ENCODE results near the gene RNF144B.

RNF144B gene

GRCh38 chr6:18501663-18502013 is 114.5 kb downstream of the RNF144B start:
- TF ChIP-seq CTCF (IDR thresholded peaks at IDR 0.05; ENCODE audit: extremely low read depth, missing control alignments) = no peak
- DNase-seq (ENCODE audit: low spot score) = no peak

DNA sequence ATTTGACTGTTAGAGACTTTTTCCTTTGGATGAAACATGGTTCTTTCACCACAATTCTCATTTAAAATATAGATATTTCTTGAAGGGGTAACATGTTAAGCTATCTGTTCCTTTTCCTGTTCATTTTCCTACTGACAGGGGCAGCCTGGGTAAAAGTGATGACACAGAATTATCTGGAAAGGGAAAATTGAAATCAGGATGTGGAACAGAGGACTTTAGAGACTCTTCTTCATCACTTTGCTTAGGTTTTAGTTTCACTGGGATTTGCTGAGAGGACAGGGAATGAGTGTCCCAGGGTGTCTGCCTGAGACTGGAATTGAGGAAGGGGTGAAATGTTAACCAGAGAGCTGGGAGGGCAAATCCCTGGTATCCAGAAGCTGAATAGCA is 116.0 kb downstream of the RNF144B start:
- TF ChIP-seq CTCF (IDR thresholded peaks at IDR 0.05; ENCODE audit: extremely low read depth, missing control alignments) = no peak
- no peak for DNase-seq (ENCODE audit: low spot score)

DNA sequence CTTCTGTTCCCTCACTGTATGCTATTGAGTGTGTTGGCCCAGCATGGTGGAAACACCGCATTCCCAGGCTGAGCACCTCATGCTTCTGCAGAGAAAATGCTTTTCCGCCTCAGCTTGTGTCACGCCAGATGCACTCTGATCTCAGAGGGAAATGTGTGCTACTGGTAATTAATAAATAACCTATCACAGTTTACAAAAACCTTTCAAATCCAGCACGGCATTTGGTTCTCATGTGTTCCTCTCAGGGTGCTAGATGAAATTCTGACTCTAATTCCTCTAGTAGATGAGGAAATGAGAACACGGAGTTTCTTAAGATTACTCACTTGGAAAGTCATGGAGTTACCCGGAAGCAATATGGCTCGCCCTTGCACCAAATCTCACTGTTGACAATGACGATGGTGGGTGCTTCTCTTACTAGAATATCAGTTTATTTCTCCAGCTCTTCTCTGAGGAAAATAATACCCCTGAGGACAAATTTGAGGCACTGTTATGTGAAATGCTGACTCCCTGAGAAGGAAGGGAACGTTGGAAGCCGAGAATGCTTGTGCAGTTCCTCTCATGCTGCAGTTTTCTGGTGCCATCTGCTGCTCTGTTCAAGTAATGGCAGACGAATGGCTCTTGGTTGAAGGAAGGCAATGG is 116.6 kb downstream of the RNF144B start:
- peak; percentile 64 for TF ChIP-seq CTCF (IDR thresholded peaks at IDR 0.05; ENCODE audit: extremely low read depth, missing control alignments)
- DNase-seq (ENCODE audit: low spot score) = peak; percentile 35

- no peak for DNase-seq (ENCODE audit: low spot score)
- TF ChIP-seq CTCF (IDR thresholded peaks at IDR 0.05; ENCODE audit: extremely low read depth, missing control alignments) = no peak
Observed at GRCh38 chr6:18504232-18504596, 117.1 kb downstream of the RNF144B start.

DNA sequence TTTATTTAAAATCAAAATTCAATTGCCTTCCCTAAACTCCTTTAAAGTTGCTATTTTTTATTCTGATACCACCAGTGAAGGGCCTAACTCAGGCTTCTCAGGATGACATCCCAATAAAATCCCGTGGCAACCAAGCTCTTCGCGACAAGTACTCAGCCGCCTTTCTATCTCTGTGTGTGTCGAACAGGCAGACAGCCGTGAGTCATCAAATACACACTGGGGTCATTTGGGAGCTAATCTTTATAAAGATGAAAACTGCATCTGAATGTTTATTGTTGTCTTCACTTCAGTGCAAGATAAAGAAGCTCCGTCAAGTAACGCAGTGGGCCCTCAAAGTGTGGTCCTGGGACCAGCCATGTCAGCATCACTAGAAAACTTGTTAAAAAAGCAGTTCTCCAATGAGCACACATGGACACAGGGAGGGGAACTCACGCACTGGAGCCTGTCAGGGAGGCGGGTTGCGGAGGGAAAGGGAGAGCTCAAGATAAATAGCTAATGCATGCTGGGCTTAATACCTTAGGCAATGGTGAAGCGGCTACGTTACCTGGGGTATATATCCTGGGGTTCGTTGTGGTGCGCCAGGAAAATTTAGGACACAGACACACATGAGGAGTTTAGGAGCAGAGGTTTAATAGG is 119.3 kb downstream of the RNF144B start:
- TF ChIP-seq CTCF (IDR thresholded peaks at IDR 0.05; ENCODE audit: extremely low read depth, missing control alignments) = no peak
- DNase-seq (ENCODE audit: low spot score) = no peak

- TF ChIP-seq CTCF (IDR thresholded peaks at IDR 0.05; ENCODE audit: extremely low read depth, missing control alignments) = no peak
- DNase-seq (ENCODE audit: low spot score) = no peak
Observed at GRCh38 chr6:18507018-18507415, 119.9 kb downstream of the RNF144B start.

DNA sequence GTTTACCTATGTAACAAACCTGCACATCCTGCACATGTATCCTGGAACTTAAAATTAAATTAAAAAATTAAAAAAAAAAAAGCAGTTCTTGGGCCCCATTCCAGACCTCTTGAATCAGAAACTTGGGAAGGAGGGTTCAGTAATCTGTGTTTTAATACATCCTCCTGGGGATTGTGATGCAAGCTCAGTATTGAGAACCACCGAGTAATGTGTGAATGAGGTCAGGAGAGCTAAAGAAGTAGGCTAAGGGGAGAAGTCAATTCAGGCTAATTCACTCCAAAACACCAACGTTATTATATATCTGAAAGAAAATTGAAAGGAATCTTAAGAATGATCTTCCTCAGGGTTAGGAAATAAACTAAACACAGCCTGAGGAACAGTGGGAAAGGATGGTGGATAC is 120.4 kb downstream of the RNF144B start:
- TF ChIP-seq CTCF (IDR thresholded peaks at IDR 0.05; ENCODE audit: extremely low read depth, missing control alignments) = no peak
- no peak for DNase-seq (ENCODE audit: low spot score)

Data from GM20000 (cell line).